ENCODE measurements around the gene URB2.
"Not testable (repeated sequence)": the region's sequence is repeated elsewhere in the genome, so short reads cannot be mapped to it uniquely, and the experiment has no call there.

URB2 gene

GRCh38 chr1:229696385-229696784, 70.3 kb downstream of the URB2 start:
- DNase-seq, result no peak

GRCh38 chr1:229699613-229700267, 73.7 kb downstream of the URB2 start:
- DNase-seq, result no peak

GRCh38 chr1:229704157-229704556, 78.1 kb downstream of the URB2 start:
- no peak for DNase-seq

GRCh38 chr1:229705152-229705551, 79.1 kb downstream of the URB2 start:
- not testable (repeated sequence) for DNase-seq

- DNase-seq, result not testable (repeated sequence)
Measured at GRCh38 chr1:229707127-229707526, 81.1 kb downstream of the URB2 start.

GRCh38 chr1:229709500-229710013, 83.5 kb downstream of the URB2 start:
- DNase-seq, result no peak
